Measurements from ENCODE around the gene MRE11. TPM values are rescaled to one million over a fixed set of nuclear protein-coding genes. Genes with fewer than 3 reads are reported as not detected.
"Not testable (repeated sequence)": the region's sequence is repeated elsewhere in the genome, so short reads cannot be mapped to it uniquely, and the experiment has no call there.

MRE11 gene
- total RNA-seq, 1 donor from 2014 or later, result 12.5 TPM

GRCh38 chr11:94424011-94424410 lies 69.6 kb downstream of the MRE11 start:
- no peak for DNase-seq (ENCODE audit: low spot score)

- DNase-seq (ENCODE audit: low spot score), result no peak
These were observed 70.1 kb downstream of the MRE11 start for GRCh38 chr11:94423507-94423906.

- DNase-seq (ENCODE audit: low spot score), result no peak
These were observed 75.4 kb downstream of the MRE11 start for GRCh38 chr11:94418123-94418765.

GRCh38 chr11:94417386-94417987 lies 76.2 kb downstream of the MRE11 start:
- peak; percentile 56 for DNase-seq (ENCODE audit: low spot score)

- no peak for DNase-seq (ENCODE audit: low spot score)
These were observed 88.4 kb downstream of the MRE11 start for GRCh38 chr11:94405062-94405833.

GRCh38 chr11:94402355-94402754 lies 91.3 kb downstream of the MRE11 start:
- DNase-seq (ENCODE audit: low spot score), result no peak

- no peak for DNase-seq (ENCODE audit: low spot score)
These were observed 91.8 kb downstream of the MRE11 start for GRCh38 chr11:94401773-94402265.

GRCh38 chr11:94400839-94401772 lies 92.5 kb downstream of the MRE11 start, which contains the start of gene GPR83:
Gene GPR83 (minus strand): TSS chr11:94401419. CDS start chr11:94401247, 172 bp downstream.
- DNase-seq (ENCODE audit: low spot score), result no peak

- DNase-seq (ENCODE audit: low spot score), result no peak
These were observed 93.2 kb downstream of the MRE11 start for GRCh38 chr11:94400457-94400838.

GRCh38 chr11:94400050-94400449 lies 93.6 kb downstream of the MRE11 start:
- DNase-seq (ENCODE audit: low spot score), result no peak

GRCh38 chr11:94398101-94398500 lies 95.5 kb downstream of the MRE11 start:
- no peak for DNase-seq (ENCODE audit: low spot score)

- DNase-seq (ENCODE audit: low spot score), result no peak
These were observed 97.4 kb downstream of the MRE11 start for GRCh38 chr11:94396282-94396681.

GRCh38 chr11:94391937-94392336 lies 101.7 kb downstream of the MRE11 start:
- not testable (repeated sequence) for DNase-seq (ENCODE audit: low spot score)

GRCh38 chr11:94379613-94380012 lies 114.0 kb downstream of the MRE11 start:
- no peak for DNase-seq (ENCODE audit: low spot score)

GRCh38 chr11:94376841-94377240 lies 116.8 kb downstream of the MRE11 start:
- no peak for DNase-seq (ENCODE audit: low spot score)

GRCh38 chr11:94370576-94370975 lies 123.1 kb downstream of the MRE11 start:
- DNase-seq (ENCODE audit: low spot score), result not testable (repeated sequence)

Other genes with a start within 250 kb of the MRE11 start
- not detected for gene IZUMO1R, start 189.3 kb downstream of the MRE11 start, total RNA-seq (ENCODE audit: insufficient read depth, low replicate concordance)
- 0.48 TPM for gene GPR83, start 92.4 kb downstream of the MRE11 start, total RNA-seq (ENCODE audit: insufficient read depth, low replicate concordance)
- 28.9 TPM for gene ANKRD49, start 140 bp upstream of the MRE11 start, total RNA-seq (ENCODE audit: insufficient read depth, low replicate concordance)
- gene C11orf97, start 18.6 kb upstream of the MRE11 start, total RNA-seq (ENCODE audit: insufficient read depth, low replicate concordance), result not detected
- gene FUT4, start 50.1 kb upstream of the MRE11 start, total RNA-seq (ENCODE audit: insufficient read depth, low replicate concordance), result 10.4 TPM
- 7.5 TPM for gene PIWIL4, start 73.5 kb upstream of the MRE11 start, total RNA-seq (ENCODE audit: insufficient read depth, low replicate concordance)